ENCODE measurements around the gene CYTH4.

DNA sequence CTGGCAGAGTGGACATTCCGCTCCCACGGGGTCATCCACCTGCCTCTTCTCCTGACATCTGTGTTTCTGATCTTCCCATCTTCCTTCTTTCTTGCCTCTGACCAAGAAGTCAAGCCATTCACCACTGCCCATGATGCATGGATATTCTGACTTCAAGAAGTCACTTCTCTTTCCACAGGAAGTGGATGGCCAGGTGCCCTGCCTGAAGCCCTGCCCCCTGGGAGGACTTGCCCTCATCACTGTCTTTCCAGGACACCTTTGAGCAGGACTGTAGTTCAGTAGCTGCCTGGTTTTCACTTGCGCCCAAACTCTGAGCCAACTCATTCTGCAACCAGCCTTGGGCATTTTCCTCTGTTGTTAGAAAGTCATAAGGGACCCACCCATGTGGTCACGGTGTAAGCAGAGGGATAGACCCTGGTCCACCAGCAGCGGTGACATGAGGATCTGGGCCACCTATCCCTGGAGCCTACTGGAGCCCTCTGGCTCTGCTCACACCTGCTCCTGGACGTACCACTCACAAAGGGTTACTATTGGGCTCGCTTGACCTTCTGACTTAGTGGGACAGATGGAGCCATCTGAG, 6.9 kb downstream of the CYTH4 start:
- TF ChIP-seq MYC (IDR thresholded peaks at IDR 0.05; ENCODE audit: low read depth, low read length) (no peak), POLR2A (IDR thresholded peaks at IDR 0.05; ENCODE audit: extremely low read depth, insufficient read length) (no peak)
- TF ChIP-seq, protein P1, sequence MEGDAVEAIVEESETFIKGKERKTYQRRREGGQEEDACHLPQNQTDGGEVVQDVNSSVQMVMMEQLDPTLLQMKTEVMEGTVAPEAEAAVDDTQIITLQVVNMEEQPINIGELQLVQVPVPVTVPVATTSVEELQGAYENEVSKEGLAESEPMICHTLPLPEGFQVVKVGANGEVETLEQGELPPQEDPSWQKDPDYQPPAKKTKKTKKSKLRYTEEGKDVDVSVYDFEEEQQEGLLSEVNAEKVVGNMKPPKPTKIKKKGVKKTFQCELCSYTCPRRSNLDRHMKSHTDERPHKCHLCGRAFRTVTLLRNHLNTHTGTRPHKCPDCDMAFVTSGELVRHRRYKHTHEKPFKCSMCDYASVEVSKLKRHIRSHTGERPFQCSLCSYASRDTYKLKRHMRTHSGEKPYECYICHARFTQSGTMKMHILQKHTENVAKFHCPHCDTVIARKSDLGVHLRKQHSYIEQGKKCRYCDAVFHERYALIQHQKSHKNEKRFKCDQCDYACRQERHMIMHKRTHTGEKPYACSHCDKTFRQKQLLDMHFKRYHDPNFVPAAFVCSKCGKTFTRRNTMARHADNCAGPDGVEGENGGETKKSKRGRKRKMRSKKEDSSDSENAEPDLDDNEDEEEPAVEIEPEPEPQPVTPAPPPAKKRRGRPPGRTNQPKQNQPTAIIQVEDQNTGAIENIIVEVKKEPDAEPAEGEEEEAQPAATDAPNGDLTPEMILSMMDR (IDR thresholded peaks at IDR 0.05; ENCODE audit: low read depth, low read length): no peak
- TF ChIP-seq, protein P2, sequence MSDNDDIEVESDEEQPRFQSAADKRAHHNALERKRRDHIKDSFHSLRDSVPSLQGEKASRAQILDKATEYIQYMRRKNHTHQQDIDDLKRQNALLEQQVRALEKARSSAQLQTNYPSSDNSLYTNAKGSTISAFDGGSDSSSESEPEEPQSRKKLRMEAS (IDR thresholded peaks at IDR 0.05; ENCODE audit: low read depth, low read length): no peak

Measured in NB4 (cell line).